ENCODE measurements around the gene NTSR2.
A peak's percentile ranks its signal among the peaks of the same experiment; 100 is the strongest.

Gene NTSR2

GRCh38 chr2:11683966-11684365, 14.0 kb upstream of the NTSR2 start:
- no peak overlapping the region for H3K4me3 ChIP-seq (ENCODE audit: low read depth, low read length, poor library complexity, severe bottlenecking)
- H3K4me1 ChIP-seq (ENCODE audit: insufficient read depth, low read length, severe bottlenecking) = peaks cover 23% of the 10 kb centered on the region
- H3K27ac ChIP-seq (ENCODE audit: low read depth, low read length, poor library complexity, severe bottlenecking) = no peak overlapping the region
- no peak overlapping the region for H3K4me2 ChIP-seq (ENCODE audit: low read length)
- TF ChIP-seq CTCF (IDR thresholded peaks at IDR 0.05; ENCODE audit: low read length) = no peak
- TF ChIP-seq EZH2 (IDR thresholded peaks at IDR 0.05; ENCODE audit: borderline replicate concordance, low read length) = no peak
- no peak overlapping the region for H3K9ac ChIP-seq (ENCODE audit: low read length)
- no peaks in the 10 kb centered on the region for H3K27me3 ChIP-seq (ENCODE audit: insufficient read depth, low read length)
- no peaks in the 10 kb centered on the region for H4K20me1 ChIP-seq (ENCODE audit: insufficient read depth, low read length)
- H3K36me3 ChIP-seq (ENCODE audit: insufficient read depth, low read length) = no peaks in the 10 kb centered on the region
- H3F3A ChIP-seq (ENCODE audit: insufficient read depth, low read length) = no peaks in the 10 kb centered on the region
- no peak overlapping the region for H2AFZ ChIP-seq (ENCODE audit: low read length)
- no peaks in the 10 kb centered on the region for H3K9me2 ChIP-seq (ENCODE audit: low read depth, low read length)
- no peaks in the 10 kb centered on the region for H3K79me2 ChIP-seq (ENCODE audit: insufficient read depth, low read length)
- H3K9me3 ChIP-seq (ENCODE audit: low read length) = no peaks in the 10 kb centered on the region

- Histone ChIP-seq H3K9me2 (ENCODE audit: low read depth, low read length) (no peaks in the 10 kb centered on the region), H3K79me2 (ENCODE audit: insufficient read depth, low read length) (no peaks in the 10 kb centered on the region), H3K4me1 (ENCODE audit: insufficient read depth, low read length, severe bottlenecking) (peaks cover 18% of the 10 kb centered on the region), H2AFZ (ENCODE audit: low read length) (no peak overlapping the region), H3K27me3 (ENCODE audit: insufficient read depth, low read length) (no peaks in the 10 kb centered on the region), H3K9me3 (ENCODE audit: low read length) (no peaks in the 10 kb centered on the region), H3F3A (ENCODE audit: insufficient read depth, low read length) (no peaks in the 10 kb centered on the region), H3K4me3 (ENCODE audit: low read depth, low read length, poor library complexity, severe bottlenecking) (no peak overlapping the region), H3K36me3 (ENCODE audit: insufficient read depth, low read length) (no peaks in the 10 kb centered on the region), H4K20me1 (ENCODE audit: insufficient read depth, low read length) (no peaks in the 10 kb centered on the region), H3K4me2 (ENCODE audit: low read length) (no peak overlapping the region), H3K9ac (ENCODE audit: low read length) (no peak overlapping the region), H3K27ac (ENCODE audit: low read depth, low read length, poor library complexity, severe bottlenecking) (no peak overlapping the region)
- TF ChIP-seq EZH2 (IDR thresholded peaks at IDR 0.05; ENCODE audit: borderline replicate concordance, low read length) = no peak
- no peak for TF ChIP-seq CTCF (IDR thresholded peaks at IDR 0.05; ENCODE audit: low read length)
Observed at GRCh38 chr2:11683476-11683875, 13.5 kb upstream of the NTSR2 start.

GRCh38 chr2:11682590-11682915, 12.6 kb upstream of the NTSR2 start:
- TF ChIP-seq EZH2 (IDR thresholded peaks at IDR 0.05; ENCODE audit: borderline replicate concordance, low read length) (no peak), CTCF (IDR thresholded peaks at IDR 0.05; ENCODE audit: low read length) (no peak)
- H3K4me1 ChIP-seq (ENCODE audit: insufficient read depth, low read length, severe bottlenecking) = peaks cover 11% of the 10 kb centered on the region
- no peaks in the 10 kb centered on the region for H3K36me3 ChIP-seq (ENCODE audit: insufficient read depth, low read length)
- no peaks in the 10 kb centered on the region for H3K79me2 ChIP-seq (ENCODE audit: insufficient read depth, low read length)
- no peak overlapping the region; the same call in 1 of the 2 replicates for H3K9ac ChIP-seq (ENCODE audit: low read length)
- no peaks in the 10 kb centered on the region for H4K20me1 ChIP-seq (ENCODE audit: insufficient read depth, low read length)
- H2AFZ ChIP-seq (ENCODE audit: low read length) = no peak overlapping the region
- H3K9me2 ChIP-seq (ENCODE audit: low read depth, low read length) = no peaks in the 10 kb centered on the region
- no peak overlapping the region for H3K27ac ChIP-seq (ENCODE audit: low read depth, low read length, poor library complexity, severe bottlenecking)
- no peaks in the 10 kb centered on the region for H3K27me3 ChIP-seq (ENCODE audit: insufficient read depth, low read length)
- no peaks in the 10 kb centered on the region for H3K9me3 ChIP-seq (ENCODE audit: low read length)
- no peaks in the 10 kb centered on the region for H3F3A ChIP-seq (ENCODE audit: insufficient read depth, low read length)
- H3K4me2 ChIP-seq (ENCODE audit: low read length) = peak overlapping the region; percentile 72
- peak overlapping the region; percentile 64 for H3K4me3 ChIP-seq (ENCODE audit: low read depth, low read length, poor library complexity, severe bottlenecking)

All from OCI-LY1 (cell line).